HG03108 (cell line): ENCODE results near the gene KIAA1210.

Experiments used
- ATAC-seq: cut with Tn5 transposase; IDR thresholded peaks from one replicate; pipeline ENCODE4 v1.9.1; 2021; ENCODE audit warnings: moderate library complexity; ENCODE audit not compliant: unreplicated experiment

Gene KIAA1210

GRCh38 chrX:119093991-119094735 lies 33.4 kb downstream of the KIAA1210 start:
- ATAC-seq = no peak

DNA sequence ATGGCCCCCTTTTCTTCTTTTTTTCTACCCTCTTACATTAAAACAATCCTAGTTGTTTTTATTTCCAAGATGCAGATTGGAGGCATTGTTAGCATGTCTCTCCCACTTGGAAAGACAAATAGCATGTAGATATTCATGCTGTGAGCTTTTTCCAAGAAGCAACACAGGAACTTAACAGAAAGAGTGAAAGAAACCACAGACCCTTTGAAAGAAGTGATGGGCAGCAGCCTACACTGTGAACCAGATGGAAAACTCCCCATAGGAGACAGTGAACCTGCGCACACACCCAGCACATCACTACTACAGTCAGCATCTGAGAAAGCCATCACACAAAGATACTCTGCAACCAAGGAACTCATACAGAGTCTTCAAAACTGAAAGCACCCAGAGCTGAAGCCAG lies 37.0 kb downstream of the KIAA1210 start:
- no peak for ATAC-seq

GRCh38 chrX:119089619-119090018 lies 38.0 kb downstream of the KIAA1210 start:
- ATAC-seq = no peak

DNA sequence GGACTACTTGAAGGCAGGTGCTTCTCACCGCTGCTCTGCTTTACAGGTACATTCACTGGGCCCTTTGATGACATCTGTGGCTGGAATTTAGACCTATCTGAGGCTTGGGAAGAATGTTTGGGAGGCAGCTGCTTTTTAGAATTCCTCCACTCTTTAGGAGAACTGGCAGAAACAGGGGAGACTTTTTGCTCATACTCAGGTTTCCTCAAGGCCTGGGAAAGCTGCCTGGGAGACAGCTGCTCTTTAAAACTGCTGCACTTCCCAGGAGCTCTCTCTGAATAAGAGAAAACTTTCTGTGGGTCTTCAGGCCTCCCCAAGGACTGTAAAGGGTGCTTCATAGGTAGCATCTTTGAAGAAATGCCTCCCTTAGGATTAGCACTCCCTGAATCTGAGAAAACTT lies 40.5 kb downstream of the KIAA1210 start:
- ATAC-seq = no peak

GRCh38 chrX:119084766-119085165 lies 42.8 kb downstream of the KIAA1210 start:
- no peak for ATAC-seq

GRCh38 chrX:119082278-119082677 lies 45.3 kb downstream of the KIAA1210 start:
- ATAC-seq = no peak

DNA sequence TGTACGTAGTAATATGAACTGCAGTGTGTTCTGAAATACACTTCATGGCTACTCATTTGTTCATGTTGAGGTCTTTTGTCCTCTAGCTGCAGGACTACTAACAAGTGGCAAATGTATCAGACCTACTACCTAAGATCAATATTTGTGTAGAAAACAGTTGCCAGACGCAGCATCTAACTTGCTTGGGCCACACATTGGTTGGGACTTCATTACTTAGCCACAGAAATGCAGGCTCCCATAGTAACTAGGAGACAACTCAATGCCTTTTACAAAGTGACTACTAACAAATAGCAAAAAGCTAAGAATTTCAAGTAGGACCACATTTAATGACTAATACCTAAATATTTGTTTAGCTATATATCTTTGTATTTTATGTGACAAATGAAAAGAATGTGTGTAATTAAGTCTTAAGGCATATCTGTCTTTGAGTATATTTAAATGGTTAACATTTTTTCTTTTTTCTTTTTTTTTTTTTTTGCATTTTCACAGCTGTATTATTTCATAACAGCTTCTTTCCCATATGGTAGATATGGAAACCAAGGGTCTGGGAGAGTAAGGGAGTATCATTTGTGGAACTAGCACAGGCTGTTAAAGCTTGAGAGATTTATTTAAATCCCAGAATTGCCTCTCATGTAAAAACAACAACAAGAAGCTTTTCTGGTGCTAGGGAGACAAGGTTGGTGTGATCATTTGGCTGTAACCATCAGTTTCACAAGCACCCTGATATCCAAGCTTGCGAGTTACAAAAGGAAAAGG lies 52.2 kb downstream of the KIAA1210 start:
- ATAC-seq = no peak

- ATAC-seq = no peak
Measured at GRCh38 chrX:119073911-119074310, 53.7 kb downstream of the KIAA1210 start.

- no peak for ATAC-seq
Measured at GRCh38 chrX:119073200-119073905, 54.3 kb downstream of the KIAA1210 start.

DNA sequence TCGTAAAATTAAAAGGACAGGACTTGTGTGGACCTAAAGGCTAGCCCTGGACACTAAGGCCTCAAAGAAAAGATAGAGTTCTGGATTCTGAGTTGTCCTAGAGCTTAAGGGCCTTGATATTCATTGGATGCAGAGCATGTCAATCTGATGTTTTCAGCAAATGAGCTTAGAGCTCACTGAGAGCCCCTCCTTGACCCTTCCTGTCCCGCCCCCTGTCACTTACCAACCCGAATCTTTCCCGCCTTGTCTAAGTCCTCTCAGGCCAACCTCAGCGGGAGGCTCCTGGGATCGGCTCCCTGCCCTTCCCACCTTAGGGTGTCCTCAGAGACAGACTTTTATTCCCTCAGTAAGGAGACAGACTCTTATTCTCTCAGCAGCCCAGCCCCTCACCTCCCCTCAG lies 54.9 kb downstream of the KIAA1210 start, which contains the start of gene CT47C1:
Gene CT47C1, plus strand, starts transcription at position 250 of the 400 bp plus-strand sequence. CDS start 233 bp downstream, outside the sequence.
- no peak for ATAC-seq

DNA sequence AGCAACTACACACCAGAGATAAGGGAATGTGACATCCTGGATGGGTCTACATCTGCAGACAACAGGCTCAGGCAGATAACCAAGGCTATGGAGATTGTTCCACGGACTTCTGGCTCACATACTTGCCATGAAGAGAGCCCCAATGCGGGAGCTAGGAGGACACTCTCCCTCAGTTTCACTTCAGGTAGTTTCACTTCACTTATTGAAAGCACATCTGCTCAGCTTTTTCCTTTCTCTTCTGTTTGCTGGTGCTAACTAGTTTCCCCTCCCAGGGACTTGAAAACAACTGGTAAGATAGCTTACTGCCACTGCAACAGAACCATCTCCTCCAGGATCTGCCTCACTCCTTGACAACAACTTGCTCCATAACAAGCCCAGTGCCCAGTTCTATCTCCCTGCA lies 56.2 kb downstream of the KIAA1210 start:
- no peak for ATAC-seq

- no peak for ATAC-seq
Measured at GRCh38 chrX:119069762-119070161, 57.9 kb downstream of the KIAA1210 start.

DNA sequence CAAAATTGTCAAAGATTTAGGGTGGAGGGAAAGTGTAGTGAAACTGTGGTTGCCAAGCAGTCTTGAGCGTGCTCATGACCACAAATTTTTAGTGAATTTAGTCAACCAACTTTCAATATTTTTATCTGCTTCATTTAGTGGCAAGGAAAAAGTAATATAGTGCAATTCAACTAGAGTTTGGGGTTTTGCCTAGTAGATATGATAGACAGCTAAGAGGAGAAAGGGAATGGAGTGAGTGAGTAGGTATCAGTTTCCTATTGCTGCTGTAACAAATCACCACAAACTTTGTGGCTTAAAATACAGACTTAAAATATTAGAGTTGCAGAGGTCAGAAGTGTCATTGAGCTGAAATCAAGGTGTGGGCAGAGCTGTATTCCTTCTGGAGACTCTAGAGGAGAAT lies 58.5 kb downstream of the KIAA1210 start:
- ATAC-seq = no peak

- ATAC-seq = no peak
Measured at GRCh38 chrX:119067023-119067739, 60.4 kb downstream of the KIAA1210 start.

GRCh38 chrX:119063428-119063827 lies 64.2 kb downstream of the KIAA1210 start:
- no peak for ATAC-seq

DNA sequence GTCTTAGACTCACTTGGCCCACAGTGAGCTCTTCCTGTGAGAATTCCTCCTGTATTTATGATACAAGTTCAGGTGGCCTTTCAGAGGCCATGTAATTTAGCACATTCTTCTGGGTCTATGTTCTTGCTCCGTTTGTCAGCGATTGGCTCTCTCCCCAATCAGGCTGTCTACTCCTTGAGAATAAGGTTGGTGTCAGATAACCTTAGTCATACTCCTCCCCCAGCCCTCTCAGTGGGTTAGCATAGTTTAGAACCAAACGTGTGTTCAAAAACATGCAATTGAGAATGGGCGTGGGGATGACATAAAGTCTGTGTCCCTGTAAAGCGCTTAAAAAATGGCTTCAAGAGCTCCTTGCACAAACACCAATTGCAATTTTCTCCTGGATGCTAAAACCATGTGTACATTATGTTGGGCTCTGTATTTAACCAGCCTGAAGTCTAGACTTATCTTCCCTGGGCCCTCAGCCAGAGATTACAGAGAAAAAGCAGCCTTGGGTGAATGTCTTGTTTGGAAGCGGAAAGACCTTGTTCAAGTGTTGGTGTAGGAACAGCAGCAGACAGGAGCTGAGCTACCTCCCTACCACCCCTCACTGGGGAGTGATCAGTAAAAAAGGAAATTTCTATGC lies 64.8 kb downstream of the KIAA1210 start:
- no peak for ATAC-seq

GRCh38 chrX:119055687-119056086 lies 71.9 kb downstream of the KIAA1210 start:
- ATAC-seq = no peak

- no peak for ATAC-seq
Measured at GRCh38 chrX:119045884-119046283, 81.7 kb downstream of the KIAA1210 start.

GRCh38 chrX:119042996-119043395 lies 84.6 kb downstream of the KIAA1210 start:
- no peak for ATAC-seq

- ATAC-seq = no peak
Measured at GRCh38 chrX:119042040-119042439, 85.6 kb downstream of the KIAA1210 start.

DNA sequence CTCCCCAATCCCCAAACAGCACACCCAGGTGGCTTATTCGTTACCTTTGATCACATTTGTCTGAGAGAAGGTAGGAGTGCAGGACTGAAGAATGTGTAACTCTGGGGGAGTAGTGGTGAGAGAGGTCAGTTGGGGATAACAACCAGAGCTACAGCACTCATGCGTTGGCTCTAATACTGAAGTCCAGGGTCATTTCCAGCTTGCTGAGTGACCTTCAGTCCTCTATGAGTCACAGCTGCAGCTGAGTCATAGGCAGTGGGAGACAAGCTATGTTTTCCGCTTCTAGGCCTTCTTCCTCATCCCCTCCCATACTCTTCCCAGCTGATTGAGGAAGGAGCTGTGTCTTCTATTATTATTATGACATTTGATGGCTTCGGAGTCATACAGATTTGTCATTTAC lies 86.4 kb downstream of the KIAA1210 start:
- no peak for ATAC-seq
